Measurements from ENCODE around the gene UFC1. TPM values are rescaled to one million over a fixed set of nuclear protein-coding genes. Genes with fewer than 3 reads are reported as not detected.

UFC1 gene
- total RNA-seq, 1 experiment from 2014 or later = 81.9 TPM

GRCh38 chr1:161158316-161159010 is 4.7 kb downstream of the UFC1 start:
- DNase-seq = no peak
- H3K4me3 ChIP-seq (ENCODE audit: insufficient read depth, low read depth, low read length) = peak overlapping the region; percentile 91
- peaks cover 9% of the 10 kb centered on the region for H3K36me3 ChIP-seq (replicated peaks; ENCODE audit: control insufficient read depth, insufficient read depth, low read length)
- no peaks in the 10 kb centered on the region for H3K27me3 ChIP-seq (ENCODE audit: control insufficient read depth, insufficient read depth, low read length)

DNA sequence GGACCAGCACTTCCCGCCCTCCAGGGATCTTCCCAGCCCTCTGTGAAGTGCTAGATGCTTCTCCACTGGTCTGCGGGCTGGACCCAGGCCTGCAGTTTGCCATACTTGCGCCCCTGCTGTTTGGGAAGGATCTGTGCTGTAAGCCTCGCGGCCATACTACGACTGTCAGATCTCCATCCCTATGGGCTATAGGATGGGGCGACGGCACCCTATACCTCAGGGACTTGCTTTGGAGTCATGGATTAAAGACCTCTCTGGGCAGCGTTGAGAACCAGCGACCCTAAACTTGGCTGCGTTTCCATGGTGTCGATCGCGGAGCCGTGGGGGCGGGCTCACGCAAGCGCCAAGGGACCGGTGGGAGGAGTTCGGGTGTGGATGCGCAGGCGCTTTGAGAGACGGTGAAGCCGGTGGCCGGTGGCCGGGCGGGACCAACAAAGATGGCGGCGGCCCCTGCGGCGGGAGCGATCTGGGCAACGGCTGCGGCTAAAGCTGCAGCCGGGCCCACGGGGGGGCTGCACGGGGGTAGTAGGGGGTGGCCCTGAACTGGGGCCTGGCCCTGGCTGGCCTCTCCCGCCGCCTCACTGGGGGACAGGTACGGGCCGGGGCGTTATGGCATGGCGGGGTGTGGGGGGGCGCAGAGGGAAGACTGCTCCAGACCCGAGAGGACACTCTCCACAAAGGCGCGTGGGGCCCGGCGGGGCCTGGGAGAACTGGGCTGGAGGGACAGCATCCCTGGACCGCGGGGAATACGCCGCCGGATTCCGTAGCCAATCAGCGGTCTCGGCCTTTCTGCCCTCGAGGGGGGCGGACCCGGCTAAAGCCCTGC is 5.5 kb downstream of the UFC1 start, which contains the start of gene USP21:
USP21 (plus strand) TSS at position 414 of the 826 bp plus-strand sequence. CDS start 1,141 bp downstream, outside the sequence.
- Histone ChIP-seq H3K4me3 (ENCODE audit: insufficient read depth, low read depth, low read length) (peak within 1 kb of the TSS; percentile 91), H3K27me3 (ENCODE audit: control insufficient read depth, insufficient read depth, low read length) (no peaks in the 10 kb centered on the region), H3K36me3 (replicated peaks; ENCODE audit: control insufficient read depth, insufficient read depth, low read length) (peaks cover 12% of the 10 kb centered on the region)
- peak; percentile 98 for DNase-seq

DNA sequence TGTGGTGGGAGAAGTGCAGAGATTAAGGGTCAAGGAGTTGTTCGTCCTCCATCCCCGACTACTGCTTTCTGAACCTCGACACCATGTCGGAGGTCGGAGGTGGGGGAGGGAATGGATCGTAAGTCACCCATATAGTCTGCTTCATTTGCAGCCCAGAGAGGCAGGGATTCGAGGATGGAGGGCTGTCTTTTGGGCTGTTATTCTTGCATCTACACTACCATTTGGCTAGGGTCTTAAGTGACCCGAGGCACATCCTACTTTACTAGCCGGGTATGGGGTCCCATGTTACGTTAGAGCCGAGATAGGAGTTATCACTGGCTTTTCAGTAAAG is 6.1 kb downstream of the UFC1 start:
- peaks cover 16% of the 10 kb centered on the region for H3K36me3 ChIP-seq (replicated peaks; ENCODE audit: control insufficient read depth, insufficient read depth, low read length)
- peak overlapping the region; percentile 91 for H3K4me3 ChIP-seq (ENCODE audit: insufficient read depth, low read depth, low read length)
- DNase-seq = no peak
- H3K27me3 ChIP-seq (ENCODE audit: control insufficient read depth, insufficient read depth, low read length) = no peaks in the 10 kb centered on the region

DNA sequence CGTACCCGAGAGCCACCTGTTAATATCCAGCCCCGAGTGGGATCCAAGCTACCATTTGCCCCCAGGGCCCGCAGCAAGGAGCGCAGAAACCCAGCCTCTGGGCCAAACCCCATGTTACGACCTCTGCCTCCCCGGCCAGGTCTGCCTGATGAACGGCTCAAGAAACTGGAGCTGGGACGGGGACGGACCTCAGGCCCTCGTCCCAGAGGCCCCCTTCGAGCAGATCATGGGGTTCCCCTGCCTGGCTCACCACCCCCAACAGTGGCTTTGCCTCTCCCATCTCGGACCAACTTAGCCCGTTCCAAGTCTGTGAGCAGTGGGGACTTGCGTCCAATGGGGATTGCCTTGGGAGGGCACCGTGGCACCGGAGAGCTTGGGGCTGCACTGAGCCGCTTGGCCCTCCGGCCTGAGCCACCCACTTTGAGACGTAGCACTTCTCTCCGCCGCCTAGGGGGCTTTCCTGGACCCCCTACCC is 6.9 kb downstream of the UFC1 start:
- H3K36me3 ChIP-seq (replicated peaks; ENCODE audit: control insufficient read depth, insufficient read depth, low read length) = peaks cover 17% of the 10 kb centered on the region
- no peaks in the 10 kb centered on the region for H3K27me3 ChIP-seq (ENCODE audit: control insufficient read depth, insufficient read depth, low read length)
- H3K4me3 ChIP-seq (ENCODE audit: insufficient read depth, low read depth, low read length) = no peak overlapping the region
- no peak for DNase-seq

DNA sequence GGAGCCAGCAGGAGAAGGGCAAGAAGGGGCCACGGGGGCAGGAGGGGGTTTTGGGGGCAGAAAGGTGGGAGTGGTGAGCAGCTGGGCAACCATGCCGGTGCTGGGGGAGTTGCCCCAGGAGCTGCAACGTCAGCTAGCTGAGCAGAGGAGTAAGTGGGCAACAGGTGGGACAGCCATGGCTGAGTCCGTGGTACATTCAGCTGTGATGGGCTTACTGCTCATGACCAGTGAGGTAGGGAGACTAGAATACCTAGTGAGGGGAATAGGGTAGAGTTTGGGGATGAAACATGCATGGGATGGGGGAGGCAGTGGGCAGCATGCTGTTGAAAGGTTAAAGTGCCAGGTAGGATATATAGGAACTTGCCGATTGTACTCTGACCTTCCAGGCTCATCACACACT is 7.9 kb downstream of the UFC1 start:
- DNase-seq = no peak
- Histone ChIP-seq H3K36me3 (replicated peaks; ENCODE audit: control insufficient read depth, insufficient read depth, low read length) (peaks cover 17% of the 10 kb centered on the region), H3K4me3 (ENCODE audit: insufficient read depth, low read depth, low read length) (no peak overlapping the region), H3K27me3 (ENCODE audit: control insufficient read depth, insufficient read depth, low read length) (no peaks in the 10 kb centered on the region)

DNA sequence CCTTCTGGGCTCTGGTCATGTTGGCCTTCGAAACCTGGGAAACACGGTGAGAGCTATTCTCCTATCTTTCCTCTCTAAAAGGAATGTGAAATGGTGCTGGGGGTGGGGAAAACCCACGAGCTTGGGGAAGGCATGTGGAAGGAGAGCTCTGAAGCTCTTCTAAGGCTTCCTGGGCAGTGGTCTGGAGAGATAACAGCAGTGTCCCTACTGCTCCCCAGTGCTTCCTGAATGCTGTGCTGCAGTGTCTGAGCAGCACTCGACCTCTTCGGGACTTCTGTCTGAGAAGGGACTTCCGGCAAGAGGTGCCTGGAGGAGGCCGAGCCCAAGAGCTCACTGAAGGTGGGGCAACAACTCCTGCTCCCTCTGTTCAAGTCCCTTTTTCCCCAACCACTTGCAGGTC is 8.3 kb downstream of the UFC1 start:
- no peak for DNase-seq
- Histone ChIP-seq H3K36me3 (replicated peaks; ENCODE audit: control insufficient read depth, insufficient read depth, low read length) (peaks cover 17% of the 10 kb centered on the region), H3K4me3 (ENCODE audit: insufficient read depth, low read depth, low read length) (no peak overlapping the region), H3K27me3 (ENCODE audit: control insufficient read depth, insufficient read depth, low read length) (no peaks in the 10 kb centered on the region)

DNA sequence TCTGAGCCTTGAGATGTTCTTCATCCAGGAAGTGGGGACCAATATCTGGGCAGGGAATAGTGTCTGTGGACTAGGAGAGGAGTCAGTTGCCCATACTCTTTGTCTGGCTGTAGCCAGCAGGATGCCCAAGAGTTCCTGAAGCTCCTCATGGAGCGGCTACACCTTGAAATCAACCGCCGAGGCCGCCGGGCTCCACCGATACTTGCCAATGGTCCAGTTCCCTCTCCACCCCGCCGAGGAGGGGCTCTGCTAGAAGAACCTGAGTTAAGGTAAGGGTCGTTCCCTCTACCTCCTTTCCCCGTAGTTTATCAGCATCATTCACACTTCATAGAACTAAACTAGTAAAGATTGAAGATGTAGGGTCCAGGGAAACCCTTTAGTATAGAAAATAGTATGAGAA is 9.0 kb downstream of the UFC1 start:
- H3K4me3 ChIP-seq (ENCODE audit: insufficient read depth, low read depth, low read length) = no peak overlapping the region
- no peak for DNase-seq
- peaks cover 2% of the 10 kb centered on the region; the same call in 1 of the 2 replicates for H3K27me3 ChIP-seq (ENCODE audit: control insufficient read depth, insufficient read depth, low read length)
- peaks cover 17% of the 10 kb centered on the region for H3K36me3 ChIP-seq (replicated peaks; ENCODE audit: control insufficient read depth, insufficient read depth, low read length)

- no peak for DNase-seq
- peaks cover 17% of the 10 kb centered on the region for H3K36me3 ChIP-seq (replicated peaks; ENCODE audit: control insufficient read depth, insufficient read depth, low read length)
- peaks cover 2% of the 10 kb centered on the region; the same call in 1 of the 2 replicates for H3K27me3 ChIP-seq (ENCODE audit: control insufficient read depth, insufficient read depth, low read length)
- H3K4me3 ChIP-seq (ENCODE audit: insufficient read depth, low read depth, low read length) = no peak overlapping the region
These were observed 10.0 kb downstream of the UFC1 start for GRCh38 chr1:161163793-161164192.

DNA sequence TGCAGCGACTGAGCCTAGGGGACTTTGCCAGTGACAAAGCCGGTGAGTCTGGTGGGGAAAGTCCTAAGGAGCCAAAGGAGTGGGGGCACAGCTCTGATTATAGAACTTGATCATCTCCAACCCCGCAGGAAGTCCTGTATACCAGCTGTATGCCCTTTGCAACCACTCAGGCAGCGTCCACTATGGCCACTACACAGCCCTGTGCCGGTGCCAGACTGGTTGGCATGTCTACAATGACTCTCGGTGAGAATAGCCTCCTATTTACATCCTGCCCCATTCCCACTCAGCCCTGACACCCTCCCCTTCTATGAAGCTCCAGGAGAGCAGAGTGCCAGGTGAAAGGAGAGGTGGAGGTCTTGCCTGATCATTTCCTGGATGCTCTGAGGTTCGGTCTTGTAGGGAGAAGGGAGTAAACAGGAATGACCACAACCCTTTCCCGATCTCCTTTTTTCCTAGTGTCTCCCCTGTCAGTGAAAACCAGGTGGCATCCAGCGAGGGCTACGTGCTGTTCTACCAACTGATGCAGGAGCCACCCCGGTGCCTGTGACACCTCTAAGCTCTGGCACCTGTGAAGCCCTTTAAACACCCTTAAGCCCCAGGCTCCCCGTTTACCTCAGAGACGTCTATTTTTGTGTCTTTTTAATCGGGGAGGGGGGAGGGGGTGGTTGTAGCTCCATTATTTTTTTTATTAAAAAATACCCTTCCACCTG is 11.3 kb downstream of the UFC1 start:
- Histone ChIP-seq H3K36me3 (replicated peaks; ENCODE audit: control insufficient read depth, insufficient read depth, low read length) (peaks cover 21% of the 10 kb centered on the region), H3K27me3 (ENCODE audit: control insufficient read depth, insufficient read depth, low read length) (peaks cover 2% of the 10 kb centered on the region; the same call in 1 of the 2 replicates), H3K4me3 (ENCODE audit: insufficient read depth, low read depth, low read length) (peak overlapping the region; percentile 93; the same call in 1 of the 2 replicates)
- DNase-seq = no peak

- Histone ChIP-seq H3K4me3 (ENCODE audit: insufficient read depth, low read depth, low read length) (peak within 1 kb of the TSS; percentile 93), H3K27me3 (ENCODE audit: control insufficient read depth, insufficient read depth, low read length) (peaks cover 2% of the 10 kb centered on the region; the same call in 1 of the 2 replicates), H3K36me3 (replicated peaks; ENCODE audit: control insufficient read depth, insufficient read depth, low read length) (peaks cover 26% of the 10 kb centered on the region)
- peak; percentile 95 for DNase-seq
These were observed 12.2 kb downstream of the UFC1 start, which contains the start of gene PPOX for GRCh38 chr1:161165742-161166668. Gene PPOX (plus strand): TSS chr1:161166426. CDS start chr1:161166848, 422 bp downstream.

GRCh38 chr1:161166669-161167548 is 13.1 kb downstream of the UFC1 start:
- Histone ChIP-seq H3K4me3 (ENCODE audit: insufficient read depth, low read depth, low read length) (peak overlapping the region; percentile 93), H3K36me3 (replicated peaks; ENCODE audit: control insufficient read depth, insufficient read depth, low read length) (peaks cover 26% of the 10 kb centered on the region), H3K27me3 (ENCODE audit: control insufficient read depth, insufficient read depth, low read length) (peaks cover 2% of the 10 kb centered on the region; the same call in 1 of the 2 replicates)
- peak; percentile 79 for DNase-seq

DNA sequence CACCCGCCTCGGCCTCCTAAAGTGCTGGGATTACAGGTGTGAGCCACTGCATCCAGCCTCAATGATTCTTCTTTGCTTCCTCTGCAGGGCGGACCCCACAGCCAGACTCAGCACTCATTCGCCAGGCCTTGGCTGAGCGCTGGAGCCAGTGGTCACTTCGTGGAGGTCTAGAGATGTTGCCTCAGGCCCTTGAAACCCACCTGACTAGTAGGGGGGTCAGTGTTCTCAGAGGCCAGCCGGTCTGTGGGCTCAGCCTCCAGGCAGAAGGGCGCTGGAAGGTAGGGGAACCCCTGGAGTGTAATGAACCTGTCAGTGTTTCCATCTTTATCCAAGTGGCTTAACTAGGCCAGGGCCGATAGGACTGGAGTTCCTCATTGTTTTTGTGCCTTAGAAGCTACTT is 15.1 kb downstream of the UFC1 start:
- DNase-seq = no peak
- H3K4me3 ChIP-seq (ENCODE audit: insufficient read depth, low read depth, low read length) = no peak overlapping the region
- H3K36me3 ChIP-seq (replicated peaks; ENCODE audit: control insufficient read depth, insufficient read depth, low read length) = peaks cover 31% of the 10 kb centered on the region
- peaks cover 2% of the 10 kb centered on the region; the same call in 1 of the 2 replicates for H3K27me3 ChIP-seq (ENCODE audit: control insufficient read depth, insufficient read depth, low read length)

DNA sequence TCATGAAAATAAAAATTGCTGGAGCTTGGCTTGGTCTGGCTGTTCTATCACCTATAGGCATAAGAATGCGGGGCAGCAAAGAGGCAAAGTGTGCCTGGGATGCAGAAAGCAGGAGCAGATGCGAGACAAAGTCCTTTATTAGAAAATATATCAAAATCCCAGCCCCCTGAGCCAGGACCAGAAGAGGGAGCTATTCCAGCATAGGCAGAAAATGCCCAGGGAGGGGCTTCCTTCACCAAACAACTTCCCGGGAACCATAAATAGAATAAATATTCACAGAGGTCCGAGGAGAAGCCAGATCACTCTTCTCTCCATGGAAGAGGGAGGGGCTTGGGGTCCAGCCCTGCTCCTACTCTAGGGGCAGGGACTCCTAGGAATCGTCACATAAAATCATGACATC is 17.4 kb downstream of the UFC1 start:
- Histone ChIP-seq H3K36me3 (replicated peaks; ENCODE audit: control insufficient read depth, insufficient read depth, low read length) (peaks cover 27% of the 10 kb centered on the region), H3K27me3 (ENCODE audit: control insufficient read depth, insufficient read depth, low read length) (peaks cover 2% of the 10 kb centered on the region; the same call in 1 of the 2 replicates), H3K4me3 (ENCODE audit: insufficient read depth, low read depth, low read length) (no peak overlapping the region)
- DNase-seq = peak; percentile 51

Measured in H7 (cell line).